Upper lobe of right lung (tissue), 1 donor: Measurements from ENCODE around the gene PODXL2. TPM values are rescaled to one million over a fixed set of nuclear protein-coding genes. Genes with fewer than 3 reads are reported as not detected.

Source experiments
- ATAC-seq: fragments of 200-7000 bp; cut with Tn5 transposase; one replicate; pipeline ENCODE4 v1.9.1; 2020; ENCODE audit warnings: mild to moderate bottlenecking, moderate library complexity
- DNase-seq: peaks from one replicate; pipeline ENCODE4 v3.0.0-alpha.2; 2020
- H3K27ac ChIP-seq: fragments of 200-600 bp; one replicate; pipeline ENCODE4 v1.8.0; 2022
- H3K27me3 ChIP-seq: fragments of 200-600 bp; one replicate; pipeline ENCODE4 v1.8.0; 2022; ENCODE audit warnings: mild to moderate bottlenecking
- H3K36me3 ChIP-seq: fragments of 200-600 bp; one replicate; pipeline ENCODE4 v1.8.0; 2022
- H3K4me1 ChIP-seq: fragments of 200-600 bp; one replicate; pipeline ENCODE4 v1.8.0; 2022
- H3K4me3 ChIP-seq: fragments of 200-600 bp; one replicate; pipeline ENCODE4 v1.8.0; 2022; ENCODE audit warnings: mild to moderate bottlenecking
- H3K9me3 ChIP-seq: fragments of 200-600 bp; one replicate; pipeline ENCODE4 v1.8.0; 2022
- intact Hi-C: fragments of 100-400 bp; cut with DNase I; formaldehyde crosslinking; loops from one replicate; pipeline ENCODE4 v1.11.0; 2022
- total RNA-seq: library from RNA; stranded (reverse); fragmentation: NEBNext Ultra II Directional; extraction: Animal tissue kit (Norgen Biotek cat#: 25700); gene quantifications from one replicate; pipeline ENCODE4 v1.2.1, GENCODE V29; 2021
- TF ChIP-seq, protein P1 (sequence below): fragments of 200-600 bp; IDR thresholded peaks from one replicate; pipeline ENCODE4 v1.8.0; 2022; ENCODE audit warnings: antibody characterized with exemption
- donor health status: DM: no; HTN: yes; CAD: no; lungs with severe emphysema.

PODXL2 gene
- total RNA-seq, 1 donor from 2014 or later, result 3.7 TPM

DNA sequence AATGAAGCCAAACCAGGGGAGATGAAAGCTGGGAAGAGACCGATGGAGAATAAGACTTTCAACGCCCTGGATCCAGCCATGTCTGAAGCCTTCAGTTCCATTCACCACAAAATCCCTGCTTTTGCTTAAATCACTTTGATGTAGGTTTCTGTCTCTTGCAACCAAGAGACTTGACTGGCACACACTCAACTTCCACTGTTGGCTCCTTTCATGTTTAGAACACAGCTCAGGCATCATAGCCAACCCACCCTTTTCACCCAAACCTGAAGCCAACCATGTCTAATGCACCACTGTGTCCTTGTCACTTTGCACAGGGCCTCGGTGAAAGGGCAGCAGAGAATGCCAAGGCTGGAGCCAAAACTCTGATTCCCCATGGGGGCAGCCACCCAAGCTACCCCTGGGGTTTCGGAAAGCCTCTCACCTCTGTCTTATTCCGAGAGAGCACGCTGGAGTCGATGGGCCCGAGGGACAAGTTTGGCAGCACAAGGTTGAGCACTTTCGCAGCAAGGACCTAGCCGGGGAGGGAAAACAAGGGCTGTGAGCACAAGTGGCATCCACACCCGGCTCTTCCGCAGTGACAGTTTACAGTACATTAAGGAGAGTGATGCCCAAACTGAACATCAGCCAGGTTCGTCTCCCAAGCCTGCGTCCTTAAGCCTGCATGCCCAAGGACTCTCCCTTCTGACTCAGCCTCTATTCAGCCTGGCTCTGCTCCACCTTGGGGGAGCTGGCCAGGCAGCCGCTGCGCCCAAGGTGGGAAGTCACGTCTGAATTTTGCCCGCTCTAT is 81.4 kb downstream of the PODXL2 start:
- Histone ChIP-seq H3K4me1 (peaks cover 23% of the 10 kb centered on the region), H3K4me3 (no peak overlapping the region), H3K27ac (no peak overlapping the region), H3K27me3 (no peaks in the 10 kb centered on the region), H3K36me3 (peaks cover 17% of the 10 kb centered on the region), H3K9me3 (no peaks in the 10 kb centered on the region)
- TF ChIP-seq, protein P1, sequence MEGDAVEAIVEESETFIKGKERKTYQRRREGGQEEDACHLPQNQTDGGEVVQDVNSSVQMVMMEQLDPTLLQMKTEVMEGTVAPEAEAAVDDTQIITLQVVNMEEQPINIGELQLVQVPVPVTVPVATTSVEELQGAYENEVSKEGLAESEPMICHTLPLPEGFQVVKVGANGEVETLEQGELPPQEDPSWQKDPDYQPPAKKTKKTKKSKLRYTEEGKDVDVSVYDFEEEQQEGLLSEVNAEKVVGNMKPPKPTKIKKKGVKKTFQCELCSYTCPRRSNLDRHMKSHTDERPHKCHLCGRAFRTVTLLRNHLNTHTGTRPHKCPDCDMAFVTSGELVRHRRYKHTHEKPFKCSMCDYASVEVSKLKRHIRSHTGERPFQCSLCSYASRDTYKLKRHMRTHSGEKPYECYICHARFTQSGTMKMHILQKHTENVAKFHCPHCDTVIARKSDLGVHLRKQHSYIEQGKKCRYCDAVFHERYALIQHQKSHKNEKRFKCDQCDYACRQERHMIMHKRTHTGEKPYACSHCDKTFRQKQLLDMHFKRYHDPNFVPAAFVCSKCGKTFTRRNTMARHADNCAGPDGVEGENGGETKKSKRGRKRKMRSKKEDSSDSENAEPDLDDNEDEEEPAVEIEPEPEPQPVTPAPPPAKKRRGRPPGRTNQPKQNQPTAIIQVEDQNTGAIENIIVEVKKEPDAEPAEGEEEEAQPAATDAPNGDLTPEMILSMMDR, result no peak
- intact Hi-C loops, result no loop called here
- ATAC-seq (peak; percentile 6), DNase-seq (peak; percentile 35)

DNA sequence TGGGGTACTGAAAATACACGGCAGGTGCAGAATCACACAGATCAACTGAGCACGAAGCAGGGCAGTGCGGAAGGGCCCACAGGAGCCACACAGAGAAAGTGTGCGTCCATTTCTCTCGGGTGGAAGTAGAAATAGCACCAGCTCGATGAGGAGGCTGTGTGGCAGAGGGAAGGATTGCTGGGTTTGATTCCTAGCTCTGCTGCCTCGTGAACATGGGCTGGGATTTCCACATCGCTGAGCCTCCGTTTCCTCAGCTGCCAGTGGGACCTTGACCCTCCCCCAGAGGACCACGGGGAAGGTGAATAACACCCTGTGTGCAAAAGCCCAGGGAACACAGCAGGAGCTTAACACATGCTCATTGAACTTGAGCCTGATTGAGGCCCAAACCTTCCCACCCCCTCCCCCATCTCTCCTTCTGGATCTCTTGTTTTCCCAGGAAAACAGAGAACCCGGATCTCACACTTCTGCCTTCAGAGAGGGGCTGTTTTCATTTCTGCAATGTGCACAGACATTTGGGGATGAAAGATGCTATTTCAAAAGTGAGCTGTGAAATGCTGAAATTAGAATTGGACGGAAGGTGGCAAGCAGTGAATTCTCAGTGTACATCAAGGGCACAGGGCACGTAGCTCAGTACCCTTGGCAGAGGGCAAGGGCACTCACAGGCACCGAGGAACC is 82.2 kb downstream of the PODXL2 start:
- intact Hi-C loops, result no loop called here
- TF ChIP-seq, protein P1, result no peak
- DNase-seq (no peak), ATAC-seq (no peak)
- Histone ChIP-seq H3K9me3 (no peaks in the 10 kb centered on the region), H3K27me3 (no peaks in the 10 kb centered on the region), H3K27ac (no peak overlapping the region), H3K4me1 (peaks cover 23% of the 10 kb centered on the region), H3K36me3 (peaks cover 20% of the 10 kb centered on the region), H3K4me3 (no peak overlapping the region)

DNA sequence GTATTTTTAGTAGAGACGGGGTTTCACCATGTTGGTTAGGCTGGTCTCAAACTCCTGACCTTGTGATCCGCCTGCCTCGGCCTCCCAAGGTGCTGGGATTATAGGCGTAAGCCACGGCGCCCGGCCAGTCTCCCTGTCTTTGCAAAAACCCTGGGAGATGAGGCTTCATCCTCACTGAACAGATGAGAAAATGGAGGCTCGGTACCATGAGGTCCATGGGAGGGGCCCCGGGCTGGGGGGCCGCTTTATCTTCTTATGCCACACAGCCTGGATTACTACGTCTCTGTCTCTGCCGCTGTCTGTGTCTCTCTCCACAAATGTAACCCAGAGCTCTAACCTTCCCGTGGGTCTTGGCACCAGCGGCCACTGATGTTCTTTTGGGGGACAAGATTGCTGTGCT is 82.9 kb downstream of the PODXL2 start:
- intact Hi-C loops, result no loop called here
- H3K36me3 ChIP-seq, result peaks cover 20% of the 10 kb centered on the region
- peaks cover 23% of the 10 kb centered on the region for H3K4me1 ChIP-seq
- TF ChIP-seq, protein P1, result no peak
- no peak overlapping the region for H3K27ac ChIP-seq
- ATAC-seq (no peak), DNase-seq (peak; percentile 49)
- H3K27me3 ChIP-seq, result no peaks in the 10 kb centered on the region
- no peaks in the 10 kb centered on the region for H3K9me3 ChIP-seq
- H3K4me3 ChIP-seq, result no peak overlapping the region

DNA sequence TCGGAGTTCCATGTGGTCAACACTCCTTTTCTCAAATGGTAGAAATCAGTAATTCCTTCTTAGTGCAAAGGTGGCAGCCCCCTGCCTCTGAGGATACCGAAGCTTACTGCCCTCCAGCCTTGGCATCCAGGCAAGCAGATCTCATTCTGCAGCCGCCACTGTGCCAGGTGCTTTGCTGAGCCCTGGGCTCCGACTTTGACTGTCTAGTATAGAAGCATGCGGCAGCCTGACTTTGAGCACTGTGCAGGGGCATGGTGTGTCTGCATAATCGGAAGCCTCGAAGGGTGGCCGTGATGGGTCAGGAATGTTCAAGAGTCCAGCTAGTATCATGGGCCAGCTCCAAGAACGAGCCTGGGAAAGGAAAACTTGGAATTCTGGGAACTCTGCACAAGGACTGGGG is 83.5 kb downstream of the PODXL2 start:
- H3K36me3 ChIP-seq, result peaks cover 20% of the 10 kb centered on the region
- peak overlapping the region; percentile 51 for H3K27ac ChIP-seq
- no peaks in the 10 kb centered on the region for H3K27me3 ChIP-seq
- DNase-seq (peak; percentile 58), ATAC-seq (no peak)
- TF ChIP-seq, protein P1, result no peak
- H3K4me3 ChIP-seq, result no peak overlapping the region
- H3K4me1 ChIP-seq, result peaks cover 23% of the 10 kb centered on the region
- intact Hi-C loops, result no loop called here
- no peaks in the 10 kb centered on the region for H3K9me3 ChIP-seq

DNA sequence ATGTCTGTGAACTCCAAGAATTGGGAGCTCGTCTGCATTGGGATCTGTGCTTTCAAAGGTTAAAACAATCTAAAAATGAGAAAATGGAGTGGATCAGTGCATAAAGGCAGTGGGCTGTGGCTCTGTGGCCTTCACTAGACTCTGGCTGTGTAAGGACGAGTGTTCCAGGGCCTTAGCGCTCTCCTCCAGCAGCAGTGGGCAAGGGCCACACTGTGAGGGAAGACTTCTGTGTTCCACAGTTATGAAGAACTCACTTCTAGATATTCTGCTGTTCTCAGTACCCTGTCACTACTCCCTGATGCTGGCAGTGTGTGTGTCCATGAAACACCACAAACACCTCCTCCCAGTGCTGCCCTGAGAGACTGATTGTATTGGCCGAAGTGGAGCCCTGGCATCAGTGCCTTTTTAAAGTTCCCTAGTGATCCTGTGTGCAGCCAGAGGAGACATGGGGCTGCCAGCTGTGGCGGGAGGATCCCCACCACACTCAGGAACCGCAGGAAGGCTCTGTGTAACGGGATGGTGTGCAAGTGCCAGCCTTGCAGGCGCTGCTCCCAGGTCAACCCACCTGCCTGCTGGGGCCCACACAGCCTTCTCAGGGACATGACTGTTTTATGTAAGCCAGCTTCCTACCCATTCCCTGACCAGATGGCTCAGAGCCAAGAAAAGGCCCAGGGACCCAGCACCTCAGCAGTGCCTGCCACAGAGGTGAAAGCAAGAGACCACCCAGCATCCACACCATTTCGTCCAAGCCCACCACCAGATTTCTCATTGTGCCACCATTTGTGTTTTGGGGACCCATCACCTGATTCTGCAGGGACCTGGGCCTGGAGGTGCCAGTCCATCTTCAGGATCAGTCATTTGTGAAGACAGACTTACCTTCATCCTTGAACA is 84.1 kb downstream of the PODXL2 start:
- TF ChIP-seq, protein P1, result no peak
- DNase-seq, result peak; percentile 44
- Histone ChIP-seq H3K36me3 (peaks cover 20% of the 10 kb centered on the region), H3K4me3 (no peak overlapping the region), H3K9me3 (no peaks in the 10 kb centered on the region), H3K27ac (peak overlapping the region; percentile 51), H3K4me1 (peaks cover 23% of the 10 kb centered on the region), H3K27me3 (no peaks in the 10 kb centered on the region)
- ATAC-seq, result no peak
- intact Hi-C loops, result no loop called here
